ENCODE results near the gene MED1. TPM values are rescaled to one million over a fixed set of nuclear protein-coding genes. Genes with fewer than 3 reads are reported as not detected.
A peak's percentile ranks its signal among the peaks of the same experiment; 100 is the strongest.

The MED1 gene
- total RNA-seq, 1 donor from 2014 or later, result 37.2 TPM

DNA sequence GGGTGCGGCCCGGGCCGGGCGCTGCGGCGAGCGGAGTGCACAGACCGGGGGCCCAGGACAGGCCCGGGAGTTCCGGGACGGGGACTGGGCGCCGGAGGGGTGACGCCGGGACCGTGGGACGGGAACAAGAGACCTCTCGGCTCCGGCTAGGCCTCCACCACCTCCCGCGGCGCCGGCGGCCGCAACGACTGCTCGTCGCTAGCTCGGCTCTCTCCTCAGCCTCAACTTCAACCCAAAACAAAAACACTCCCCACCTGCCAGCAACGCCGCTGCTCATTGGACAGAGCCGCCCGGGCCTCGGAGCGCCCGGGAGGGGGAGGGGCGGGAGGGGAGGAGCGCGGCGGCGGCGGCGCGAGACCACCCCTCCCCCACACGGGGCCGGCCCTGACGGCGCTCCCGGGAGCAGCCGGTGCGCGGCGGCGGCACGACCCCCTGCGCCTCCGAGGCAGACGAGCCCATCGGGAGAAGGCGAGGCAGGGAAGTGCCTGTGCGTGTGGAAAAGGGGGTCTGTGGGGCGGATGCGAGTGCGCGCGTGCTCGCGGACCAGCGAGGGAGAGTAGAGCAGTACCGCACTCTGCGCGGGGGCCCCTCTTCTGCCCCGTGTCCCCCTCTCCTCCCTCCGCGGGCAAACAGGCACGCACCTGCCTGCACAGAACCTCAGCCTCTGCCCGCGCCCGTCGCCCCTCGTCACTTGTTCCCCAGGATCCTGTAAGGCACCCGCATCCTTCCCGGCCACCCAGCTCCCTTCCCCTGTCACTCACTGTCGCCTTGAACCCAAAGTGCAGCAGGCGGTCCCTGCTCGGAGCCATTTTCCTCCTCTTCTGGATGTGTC is 49.4 kb downstream of the MED1 start, which contains the start of gene FBXL20:
Gene FBXL20 (minus strand): TSS at position 215 of the 832 bp plus-strand sequence. CDS start 224 bp downstream, outside the sequence.
- H3K27me3 ChIP-seq, result no peaks in the 10 kb centered on the region
- DNase-seq (peak; percentile 98), ATAC-seq (peak; percentile 95)
- intact Hi-C loops (cut with DNase I), result no loop called here
- TF ChIP-seq, protein P1, sequence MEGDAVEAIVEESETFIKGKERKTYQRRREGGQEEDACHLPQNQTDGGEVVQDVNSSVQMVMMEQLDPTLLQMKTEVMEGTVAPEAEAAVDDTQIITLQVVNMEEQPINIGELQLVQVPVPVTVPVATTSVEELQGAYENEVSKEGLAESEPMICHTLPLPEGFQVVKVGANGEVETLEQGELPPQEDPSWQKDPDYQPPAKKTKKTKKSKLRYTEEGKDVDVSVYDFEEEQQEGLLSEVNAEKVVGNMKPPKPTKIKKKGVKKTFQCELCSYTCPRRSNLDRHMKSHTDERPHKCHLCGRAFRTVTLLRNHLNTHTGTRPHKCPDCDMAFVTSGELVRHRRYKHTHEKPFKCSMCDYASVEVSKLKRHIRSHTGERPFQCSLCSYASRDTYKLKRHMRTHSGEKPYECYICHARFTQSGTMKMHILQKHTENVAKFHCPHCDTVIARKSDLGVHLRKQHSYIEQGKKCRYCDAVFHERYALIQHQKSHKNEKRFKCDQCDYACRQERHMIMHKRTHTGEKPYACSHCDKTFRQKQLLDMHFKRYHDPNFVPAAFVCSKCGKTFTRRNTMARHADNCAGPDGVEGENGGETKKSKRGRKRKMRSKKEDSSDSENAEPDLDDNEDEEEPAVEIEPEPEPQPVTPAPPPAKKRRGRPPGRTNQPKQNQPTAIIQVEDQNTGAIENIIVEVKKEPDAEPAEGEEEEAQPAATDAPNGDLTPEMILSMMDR (IDR thresholded peaks at IDR 0.05), result no peak
- no peaks in the 10 kb centered on the region for H3K9me3 ChIP-seq
- peaks cover 10% of the 10 kb centered on the region for H3K36me3 ChIP-seq
- peak within 1 kb of the TSS; percentile 89 for H3K27ac ChIP-seq
- H3K4me3 ChIP-seq, result peak within 1 kb of the TSS; percentile 99
- H3K4me1 ChIP-seq, result peaks cover 14% of the 10 kb centered on the region

- peak; percentile 1 for ATAC-seq
- TF ChIP-seq, protein P1 (IDR thresholded peaks at IDR 0.05), result no peak
Measured at GRCh38 chr17:39400547-39401411, 50.3 kb downstream of the MED1 start.

GRCh38 chr17:39399791-39400190 is 51.3 kb downstream of the MED1 start:
- no peaks in the 10 kb centered on the region for H3K9me3 ChIP-seq
- no peak for ATAC-seq
- intact Hi-C loops (cut with DNase I), result no loop called here
- peaks cover 14% of the 10 kb centered on the region for H3K4me1 ChIP-seq
- peak overlapping the region; percentile 99 for H3K4me3 ChIP-seq
- DNase-seq, result no peak
- no peaks in the 10 kb centered on the region for H3K27me3 ChIP-seq
- H3K27ac ChIP-seq, result peak overlapping the region; percentile 89
- H3K36me3 ChIP-seq, result no peaks in the 10 kb centered on the region
- TF ChIP-seq, protein P1 (IDR thresholded peaks at IDR 0.05), result no peak

More at GRCh38 chr17:39400547-39401411, 50.3 kb downstream of the MED1 start:
- H3K4me1 ChIP-seq, result peaks cover 14% of the 10 kb centered on the region
- no peaks in the 10 kb centered on the region for H3K9me3 ChIP-seq
- peaks cover 4% of the 10 kb centered on the region for H3K36me3 ChIP-seq
- peak overlapping the region; percentile 99 for H3K4me3 ChIP-seq
- intact Hi-C loops (cut with DNase I), result no loop called here
- peak overlapping the region; percentile 89 for H3K27ac ChIP-seq
- no peaks in the 10 kb centered on the region for H3K27me3 ChIP-seq
- DNase-seq, result peak; percentile 74

DNA sequence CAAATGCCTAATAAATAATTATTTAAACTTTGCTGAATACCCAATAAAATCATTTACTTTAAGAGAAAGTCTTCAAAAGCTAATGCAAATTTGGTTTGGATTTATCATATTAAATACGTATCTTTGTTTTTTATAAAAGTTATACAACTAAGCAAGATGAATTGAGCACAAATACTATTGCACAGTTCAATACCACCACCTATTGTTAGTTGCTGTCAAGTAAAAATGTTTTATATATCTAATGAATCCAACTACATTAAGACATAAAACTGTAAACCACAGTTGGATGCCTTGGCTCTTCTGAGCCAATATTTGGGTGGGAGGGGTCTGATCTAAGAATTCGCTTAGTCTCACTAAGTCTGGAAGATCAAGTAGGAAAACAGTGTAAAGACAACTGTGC is 57.3 kb downstream of the MED1 start:
- Histone ChIP-seq H3K27ac (no peak overlapping the region), H3K27me3 (no peaks in the 10 kb centered on the region), H3K4me3 (no peak overlapping the region), H3K4me1 (no peaks in the 10 kb centered on the region), H3K36me3 (no peaks in the 10 kb centered on the region), H3K9me3 (no peaks in the 10 kb centered on the region)
- intact Hi-C loops (cut with DNase I), result no loop called here
- no peak for ATAC-seq
- DNase-seq, result no peak
- TF ChIP-seq, protein P1 (IDR thresholded peaks at IDR 0.05), result no peak

- DNase-seq (no peak), ATAC-seq (no peak)
- no peaks in the 10 kb centered on the region for H3K9me3 ChIP-seq
- no peak overlapping the region for H3K27ac ChIP-seq
- intact Hi-C loops (cut with DNase I), result no loop called here
- no peaks in the 10 kb centered on the region for H3K4me1 ChIP-seq
- no peaks in the 10 kb centered on the region for H3K27me3 ChIP-seq
- TF ChIP-seq, protein P1 (IDR thresholded peaks at IDR 0.05), result no peak
- H3K36me3 ChIP-seq, result peaks cover 7% of the 10 kb centered on the region
- H3K4me3 ChIP-seq, result no peak overlapping the region
Measured at GRCh38 chr17:39391448-39391847, 59.6 kb downstream of the MED1 start.
